ENCODE results near the gene ARSG. TPM values are rescaled to one million over a fixed set of nuclear protein-coding genes. Genes with fewer than 3 reads are reported as not detected.

ARSG gene
- total RNA-seq, 4 donors from 2014 or later = 6.1 to 8.9 (median 7.0) TPM

DNA sequence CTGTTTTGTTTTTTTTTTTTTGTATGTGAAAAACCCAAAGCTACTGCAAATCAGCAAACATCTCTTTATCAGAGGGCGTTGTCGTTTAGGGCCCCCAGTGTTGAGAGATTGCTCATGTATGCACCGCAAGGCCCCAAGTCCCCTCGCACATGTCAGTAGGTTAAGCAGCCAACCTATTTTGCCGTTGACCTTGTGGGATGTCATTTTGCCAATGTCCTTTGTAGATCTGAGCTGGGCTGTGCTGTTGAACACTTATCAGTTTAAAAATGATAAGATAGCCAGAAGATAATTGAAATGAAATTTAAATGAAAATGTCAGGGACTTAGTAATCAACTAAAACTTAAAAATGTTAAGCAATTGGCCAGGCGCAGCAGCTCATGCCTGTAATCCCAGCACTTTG is 26.2 kb downstream of the ARSG start:
- WGBS, 2 donors = 86 to 91% methylated on average over 6 of the region's 6 CpGs
- no peak overlapping the region for H3K27ac ChIP-seq
- TF ChIP-seq, protein P1, sequence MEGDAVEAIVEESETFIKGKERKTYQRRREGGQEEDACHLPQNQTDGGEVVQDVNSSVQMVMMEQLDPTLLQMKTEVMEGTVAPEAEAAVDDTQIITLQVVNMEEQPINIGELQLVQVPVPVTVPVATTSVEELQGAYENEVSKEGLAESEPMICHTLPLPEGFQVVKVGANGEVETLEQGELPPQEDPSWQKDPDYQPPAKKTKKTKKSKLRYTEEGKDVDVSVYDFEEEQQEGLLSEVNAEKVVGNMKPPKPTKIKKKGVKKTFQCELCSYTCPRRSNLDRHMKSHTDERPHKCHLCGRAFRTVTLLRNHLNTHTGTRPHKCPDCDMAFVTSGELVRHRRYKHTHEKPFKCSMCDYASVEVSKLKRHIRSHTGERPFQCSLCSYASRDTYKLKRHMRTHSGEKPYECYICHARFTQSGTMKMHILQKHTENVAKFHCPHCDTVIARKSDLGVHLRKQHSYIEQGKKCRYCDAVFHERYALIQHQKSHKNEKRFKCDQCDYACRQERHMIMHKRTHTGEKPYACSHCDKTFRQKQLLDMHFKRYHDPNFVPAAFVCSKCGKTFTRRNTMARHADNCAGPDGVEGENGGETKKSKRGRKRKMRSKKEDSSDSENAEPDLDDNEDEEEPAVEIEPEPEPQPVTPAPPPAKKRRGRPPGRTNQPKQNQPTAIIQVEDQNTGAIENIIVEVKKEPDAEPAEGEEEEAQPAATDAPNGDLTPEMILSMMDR (IDR thresholded peaks at IDR 0.05) = no peak
- no peak for TF ChIP-seq POLR2A (IDR thresholded peaks at IDR 0.05)
- intact Hi-C loops (cut with DNase I) = no loop called here
- H3K4me3 ChIP-seq = no peak overlapping the region
- no peaks in the 10 kb centered on the region for H3K36me3 ChIP-seq
- H3K27me3 ChIP-seq = no peaks in the 10 kb centered on the region
- no peaks in the 10 kb centered on the region for H3K9me3 ChIP-seq
- H3K4me1 ChIP-seq = peaks cover 8 to 47% (median 10%) of the 10 kb centered on the region in 3 donors
- DNase-seq = no peak

DNA sequence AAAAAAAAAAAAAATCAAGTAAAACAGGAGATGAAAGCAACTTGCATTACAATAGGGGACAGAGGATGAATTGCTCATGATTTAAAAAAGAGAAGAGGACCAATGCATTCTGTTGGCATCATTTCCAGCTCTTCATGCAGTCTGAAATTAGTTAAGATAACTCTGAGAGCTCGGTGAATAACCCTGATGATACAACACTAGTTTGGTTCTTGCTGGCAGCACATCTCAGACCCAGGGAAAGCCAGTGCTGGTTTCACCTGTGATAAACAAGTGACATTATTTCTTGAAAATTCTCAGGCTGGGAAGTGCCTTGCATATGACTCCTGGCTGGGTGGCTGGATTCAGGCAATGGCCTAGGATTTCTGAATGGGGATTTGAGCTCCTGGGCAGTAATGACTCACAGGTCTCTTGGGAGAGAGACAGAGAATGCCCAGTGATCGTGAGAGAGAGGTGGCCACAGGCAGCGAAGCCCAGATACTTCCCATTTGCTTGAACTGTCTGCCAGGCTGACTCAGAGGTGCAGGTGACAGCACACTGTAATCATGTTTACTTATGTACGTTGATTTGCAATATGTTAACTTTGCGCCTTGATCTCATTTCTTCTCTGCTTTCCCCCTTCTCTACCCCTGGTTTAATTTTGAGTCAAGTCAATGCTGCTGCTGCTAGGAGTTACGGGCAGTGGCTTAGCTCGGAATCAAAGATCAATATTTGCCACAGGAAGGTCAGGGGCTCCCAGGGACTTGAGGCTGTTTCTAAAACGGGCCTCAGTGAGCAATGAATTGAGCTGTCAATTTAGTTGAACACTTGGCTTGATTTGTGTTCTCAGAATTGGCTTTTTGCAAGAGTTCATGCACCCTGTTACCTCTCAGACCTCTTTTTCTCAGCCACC is 27.1 kb downstream of the ARSG start:
- peak overlapping the region in 1 of 4 donors; percentile 44 for H3K27ac ChIP-seq
- WGBS, 2 donors = 47 to 54% methylated on average over 8 of the region's 8 CpGs
- intact Hi-C loops (cut with DNase I) = no loop called here

GRCh38 chr17:68319410-68320162 is 28.3 kb downstream of the ARSG start:
- H3K4me1 ChIP-seq = peaks cover 8 to 25% (median 10%) of the 10 kb centered on the region in 3 donors
- H3K36me3 ChIP-seq = no peaks in the 10 kb centered on the region
- H3K4me3 ChIP-seq = no peak overlapping the region
- intact Hi-C loops (cut with DNase I) = no loop called here
- 81 to 93% methylated on average over 12 of the region's 12 CpGs for WGBS, 2 donors
- no peak for DNase-seq
- no peak overlapping the region for H3K27ac ChIP-seq
- H3K27me3 ChIP-seq = no peaks in the 10 kb centered on the region
- H3K9me3 ChIP-seq = no peaks in the 10 kb centered on the region
- TF ChIP-seq, protein P1 (IDR thresholded peaks at IDR 0.05) = no peak
- no peak for TF ChIP-seq POLR2A (IDR thresholded peaks at IDR 0.05)

More for the DNA sequence above, 27.1 kb downstream of the ARSG start:
- no peaks in the 10 kb centered on the region for H3K36me3 ChIP-seq
- no peak overlapping the region for H3K4me3 ChIP-seq
- H3K9me3 ChIP-seq = no peaks in the 10 kb centered on the region
- H3K27me3 ChIP-seq = no peaks in the 10 kb centered on the region
- H3K4me1 ChIP-seq = peaks cover 8 to 38% (median 10%) of the 10 kb centered on the region in 3 donors
- TF ChIP-seq, protein P1 (IDR thresholded peaks at IDR 0.05) = no peak
- DNase-seq = no peak

DNA sequence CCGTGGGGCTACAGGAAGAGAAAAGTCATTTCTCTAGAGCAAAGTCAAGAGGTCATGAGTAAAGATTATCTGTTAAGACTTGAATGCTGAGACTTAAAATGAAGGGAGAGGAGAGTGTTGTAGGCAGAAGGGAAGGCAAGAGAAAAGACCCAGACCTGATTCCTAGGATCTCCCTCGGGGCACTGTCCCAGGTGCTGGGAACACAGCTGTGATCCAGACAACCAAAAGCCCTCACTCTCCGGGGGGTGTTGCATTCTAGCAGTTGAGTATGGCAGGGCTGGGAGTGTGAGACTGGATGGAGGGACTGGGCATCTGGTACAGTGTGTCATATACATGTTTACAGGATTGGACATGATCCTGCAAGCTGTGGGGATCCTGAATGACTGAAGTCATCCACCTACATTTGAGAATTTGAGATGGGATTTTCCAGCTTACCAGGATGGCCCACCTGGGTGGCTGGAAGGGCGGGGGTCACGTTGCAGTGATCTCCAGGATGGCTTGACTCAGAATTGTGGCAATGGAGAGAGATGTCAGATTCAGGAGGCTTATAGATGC is 29.1 kb downstream of the ARSG start:
- 38 to 40% methylated on average over 5 of the region's 5 CpGs for WGBS, 2 donors
- Histone ChIP-seq H3K27ac (no peak overlapping the region), H3K4me1 (peaks cover 3 to 17% (median 4%) of the 10 kb centered on the region in 3 donors), H3K36me3 (no peaks in the 10 kb centered on the region), H3K9me3 (no peaks in the 10 kb centered on the region), H3K27me3 (no peaks in the 10 kb centered on the region), H3K4me3 (no peak overlapping the region)
- intact Hi-C loops (cut with DNase I) = no loop called here
- TF ChIP-seq, protein P1 (IDR thresholded peaks at IDR 0.05) = no peak
- no peak for TF ChIP-seq POLR2A (IDR thresholded peaks at IDR 0.05)
- DNase-seq = no peak
